ENCODE measurements around the gene BBS12.

DNA sequence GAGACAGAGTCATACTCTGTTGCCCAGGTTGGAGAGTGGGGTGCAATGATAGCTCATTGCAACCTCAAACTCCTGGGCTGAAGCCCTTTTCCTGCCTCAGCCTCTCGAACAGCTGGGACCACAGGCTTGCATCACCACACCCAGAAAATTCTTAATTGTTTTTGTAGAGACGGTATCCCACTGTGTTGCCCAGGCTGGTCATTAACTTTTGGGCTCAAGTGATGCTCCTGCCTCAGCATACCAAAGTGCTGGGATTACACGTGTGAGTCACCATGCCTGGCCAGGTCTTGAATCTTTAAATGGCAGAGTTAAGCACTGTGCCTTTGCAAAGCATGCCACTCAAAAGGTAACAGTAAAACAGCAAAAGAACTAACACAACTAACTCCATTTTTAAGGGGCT is 28.6 kb upstream of the BBS12 start:
- TF ChIP-seq CTCF (IDR thresholded peaks at IDR 0.05): no peak
- no peak for TF ChIP-seq POLR2A (IDR thresholded peaks at IDR 0.05)

Data from adrenal gland (tissue), 5 donors.